Measurements from ENCODE around the gene JAML. TPM values are rescaled to one million over a fixed set of nuclear protein-coding genes. Genes with fewer than 3 reads are reported as not detected.

Gene JAML
- total RNA-seq, 1 experiment from 2014 or later: 0.30 TPM

DNA sequence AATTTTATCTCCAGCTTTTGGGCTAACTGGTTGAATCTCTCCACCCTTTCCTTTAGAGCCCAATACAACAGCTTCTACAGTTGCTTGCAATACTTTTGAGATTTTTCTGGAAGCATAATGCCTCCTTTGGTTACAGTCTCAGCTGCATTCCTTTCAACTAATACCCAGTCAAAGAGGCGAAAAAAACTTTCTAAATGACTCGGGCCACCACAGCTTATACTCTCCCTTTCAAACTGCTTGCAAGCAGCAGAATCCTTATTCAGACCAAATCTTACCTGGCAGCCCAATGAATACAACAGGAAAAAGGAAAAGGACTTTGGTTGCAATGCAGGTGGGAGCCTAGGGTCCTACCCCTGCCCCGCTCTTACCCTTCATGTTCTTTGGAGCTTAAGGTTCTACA, 15.8 kb downstream of the JAML start:
- DNase-seq (ENCODE audit: low read depth, low spot score) (no peak), ATAC-seq (no peak)
- H3K27me3 ChIP-seq (ENCODE audit: insufficient read depth, low read length): peaks cover 11% of the 10 kb centered on the region; the same call in 1 of the 2 replicates
- no peaks in the 10 kb centered on the region for H3K9me3 ChIP-seq (ENCODE audit: control insufficient read depth in 1 of 2, insufficient read depth in 1 of 2, low read depth in 1 of 2, low read length in 2 of 2)
- ChIA-PET RAD21 (ENCODE audit: low non-redundant PET in 1 of 2, low total read pairs in 2 of 2, uncharacterized antibody in 2 of 2, unreplicated experiment in 2 of 2) (no interaction called here), CTCF (interaction anchor here (2.6 kb wide), 1 partner anchor 11 kb away, joined by 9 read pairs; no protein-coding TSS in a partner anchor), POLR2A (no interaction called here)
- H2AFZ ChIP-seq (ENCODE audit: low read depth, low read length, poor library complexity, severe bottlenecking): no peak overlapping the region
- no peaks in the 10 kb centered on the region for H4K20me1 ChIP-seq (ENCODE audit: insufficient read depth)
- H3K4me1 ChIP-seq (ENCODE audit: control insufficient read depth in 1 of 2, insufficient read depth in 2 of 2, low read length in 2 of 2): no peaks in the 10 kb centered on the region
- H3K36me3 ChIP-seq (ENCODE audit: control insufficient read depth in 1 of 2, insufficient read depth in 2 of 2, low read length in 2 of 2): no peaks in the 10 kb centered on the region
- H3K9ac ChIP-seq (ENCODE audit: low read length): no peak overlapping the region
- no peaks in the 10 kb centered on the region for H3K79me2 ChIP-seq (ENCODE audit: insufficient read depth, low read length)
- H3K9me2 ChIP-seq (ENCODE audit: insufficient read depth): no peaks in the 10 kb centered on the region
- H3K27ac ChIP-seq (ENCODE audit: low read depth, low read length): no peak overlapping the region
- intact Hi-C loops (cut with micrococcal nuclease): no loop called here
- TF ChIP-seq POLR2AphosphoS5 (IDR thresholded peaks at IDR 0.05; ENCODE audit: low read depth, low read length) (no peak), SIN3A (IDR thresholded peaks at IDR 0.05; ENCODE audit: low read depth) (no peak), CEBPB (IDR thresholded peaks at IDR 0.05; ENCODE audit: low read depth) (no peak), CBX3 (IDR thresholded peaks at IDR 0.05; ENCODE audit: low read depth) (no peak), EZH2phosphoT487 (IDR thresholded peaks at IDR 0.05; ENCODE audit: borderline replicate concordance) (no peak), JUND (IDR thresholded peaks at IDR 0.05) (no peak), RAD21 (IDR thresholded peaks at IDR 0.05; ENCODE audit: low read depth) (no peak), FOSL1 (IDR thresholded peaks at IDR 0.05; ENCODE audit: low read depth) (no peak), YY1 (IDR thresholded peaks at IDR 0.05; ENCODE audit: extremely low read depth, insufficient replicate concordance, low read depth, low read length) (no peak)
- BruUV-seq (replicated peaks): no TSS peak
- no peak overlapping the region for H3K4me3 ChIP-seq (replicated peaks in 1 of 2; ENCODE audit: low read depth in 1 of 2, low read length in 2 of 2)
- no peak overlapping the region for H3K4me2 ChIP-seq (ENCODE audit: low read length)

DNA sequence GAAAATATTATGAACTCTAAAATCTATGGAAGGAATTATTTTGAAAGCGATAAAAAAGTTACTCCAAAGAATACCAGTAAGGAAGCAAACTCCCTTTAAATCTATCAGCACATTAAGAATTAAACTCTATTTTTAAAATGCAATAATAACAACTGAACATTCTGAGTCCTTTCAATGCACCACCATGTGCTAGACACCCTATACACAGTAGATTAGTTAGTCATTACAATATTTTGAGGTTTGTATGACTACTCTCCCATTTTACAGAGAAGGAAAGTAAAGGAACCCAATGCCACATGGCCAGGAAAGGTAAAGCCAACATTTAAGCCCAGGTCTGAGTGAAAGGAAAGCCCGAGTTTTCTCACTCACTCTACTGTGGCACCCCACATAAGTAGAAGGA, 17.7 kb downstream of the JAML start:
- Histone ChIP-seq H4K20me1 (ENCODE audit: insufficient read depth) (no peaks in the 10 kb centered on the region), H3K9me3 (ENCODE audit: control insufficient read depth in 1 of 2, insufficient read depth in 1 of 2, low read depth in 1 of 2, low read length in 2 of 2) (no peaks in the 10 kb centered on the region), H3K4me1 (ENCODE audit: control insufficient read depth in 1 of 2, insufficient read depth in 2 of 2, low read length in 2 of 2) (no peaks in the 10 kb centered on the region), H3K9ac (ENCODE audit: low read length) (no peak overlapping the region), H2AFZ (ENCODE audit: low read depth, low read length, poor library complexity, severe bottlenecking) (no peak overlapping the region), H3K4me3 (replicated peaks in 1 of 2; ENCODE audit: low read depth in 1 of 2, low read length in 2 of 2) (no peak overlapping the region), H3K4me2 (ENCODE audit: low read length) (no peak overlapping the region), H3K27me3 (ENCODE audit: insufficient read depth, low read length) (no peaks in the 10 kb centered on the region), H3K79me2 (ENCODE audit: insufficient read depth, low read length) (no peaks in the 10 kb centered on the region), H3K27ac (ENCODE audit: low read depth, low read length) (no peak overlapping the region), H3K9me2 (ENCODE audit: insufficient read depth) (no peaks in the 10 kb centered on the region), H3K36me3 (ENCODE audit: control insufficient read depth in 1 of 2, insufficient read depth in 2 of 2, low read length in 2 of 2) (no peaks in the 10 kb centered on the region)
- no TSS peak for BruUV-seq (replicated peaks)
- no peak for ATAC-seq
- TF ChIP-seq MAX (IDR thresholded peaks at IDR 0.05): no peak
- TF ChIP-seq EGR1 (IDR thresholded peaks at IDR 0.05; ENCODE audit: low read depth): no peak
- TF ChIP-seq ELF1 (IDR thresholded peaks at IDR 0.05; ENCODE audit: borderline replicate concordance, low read depth): no peak
- no peak for TF ChIP-seq TCF7L2 (IDR thresholded peaks at IDR 0.05; ENCODE audit: borderline replicate concordance, extremely low read depth, insufficient read depth, insufficient read length)
- TF ChIP-seq YY1 (IDR thresholded peaks at IDR 0.05; ENCODE audit: extremely low read depth, insufficient replicate concordance, low read depth, low read length): no peak
- TF ChIP-seq POLR2A (IDR thresholded peaks at IDR 0.05; ENCODE audit: borderline replicate concordance, extremely low read depth, insufficient read depth, insufficient read length): no peak
- no peak for DNase-seq (ENCODE audit: low read depth, low spot score)
- RAD21 ChIA-PET (ENCODE audit: low non-redundant PET in 1 of 2, low total read pairs in 2 of 2, uncharacterized antibody in 2 of 2, unreplicated experiment in 2 of 2): no interaction called here
- CTCF ChIA-PET: interaction anchor here (0.5 to 0.9 kb wide), 2 partner anchors 9 to 229 kb away, joined by 3 to 5 read pairs; partner anchors contain the start of gene KMT2A
- POLR2A ChIA-PET: no interaction called here
- intact Hi-C loops (cut with micrococcal nuclease): no loop called here
